Measurements from ENCODE around the gene MIDN.
A peak's percentile ranks its signal among the peaks of the same experiment; 100 is the strongest.
"Not testable (repeated sequence)": the region's sequence is repeated elsewhere in the genome, so short reads cannot be mapped to it uniquely, and the experiment has no call there.

MIDN gene

DNA sequence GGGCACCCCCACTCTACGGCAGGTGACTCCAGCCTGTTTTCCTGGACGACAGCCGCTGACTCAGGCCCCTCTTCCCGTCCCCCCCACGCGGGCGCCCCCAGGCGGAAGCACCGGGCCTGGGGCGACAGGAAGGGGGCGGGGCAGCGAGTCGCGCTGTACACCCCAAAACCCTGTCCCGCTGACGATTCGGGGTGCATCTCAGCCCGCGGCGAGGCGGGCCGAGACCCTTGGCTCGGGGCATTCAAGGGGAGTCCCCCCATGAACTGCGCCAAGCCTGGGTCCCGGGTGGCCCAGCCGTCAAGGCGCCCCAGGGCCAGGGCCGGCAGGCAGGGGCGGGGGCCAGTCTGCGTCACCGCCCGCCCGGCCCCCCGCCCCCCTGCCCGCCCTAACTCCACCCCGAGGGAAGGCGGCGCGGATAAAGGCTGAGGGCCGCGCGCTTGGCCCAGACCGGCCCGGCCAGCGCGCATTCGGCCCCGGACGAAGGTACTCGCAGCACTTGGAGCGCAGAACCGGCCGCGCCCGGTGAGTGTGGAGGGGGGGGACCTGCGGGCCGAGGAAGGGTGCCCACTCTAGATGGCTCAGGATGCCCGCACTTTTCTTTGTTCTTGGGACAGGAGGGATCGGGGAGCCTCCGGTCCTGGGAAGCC, at the start of gene MIDN:
Gene MIDN (plus strand): TSS at position 445 of the 647 bp plus-strand sequence. CDS start 1,714 bp downstream, outside the sequence.
- H3K36me3 Mint-ChIP-seq = peaks cover 15% of the 10 kb centered on the region
- CTCF ChIA-PET = no interaction called here
- peak within 1 kb of the TSS; percentile 82 for H3K27ac Mint-ChIP-seq
- H3K9me3 Mint-ChIP-seq = no peaks in the 10 kb centered on the region
- H3K27me3 Mint-ChIP-seq = no peaks in the 10 kb centered on the region
- peak within 1 kb of the TSS; percentile 77 for H3K4me3 Mint-ChIP-seq
- H3K4me1 Mint-ChIP-seq = peaks cover 15% of the 10 kb centered on the region
- peak; percentile 68 for DNase-seq

DNA sequence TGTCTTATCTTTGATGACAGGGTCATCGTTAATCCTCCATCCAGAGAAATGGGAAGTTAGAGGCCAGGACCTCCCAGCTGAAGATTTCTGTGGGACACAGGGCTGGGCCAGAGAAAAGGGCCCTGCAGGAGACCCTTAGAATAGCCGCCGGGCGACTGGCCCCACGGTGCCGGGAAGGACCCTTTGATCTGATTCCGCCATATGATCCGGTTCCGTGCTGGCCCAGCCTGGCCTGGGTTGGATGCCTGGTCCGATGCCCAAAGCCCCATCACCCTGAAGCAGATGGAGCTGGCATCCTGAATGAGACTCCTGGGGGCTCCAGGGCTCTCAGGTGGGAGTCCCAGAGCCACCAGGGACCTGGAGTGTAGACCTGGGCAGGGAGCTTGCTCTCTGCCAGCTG, 48.9 kb upstream of the MIDN start:
- CTCF ChIA-PET = interaction anchor here (0.8 to 1.2 kb wide), 2 partner anchors 41 to 86 kb away, joined by 3 to 4 read pairs; no protein-coding TSS in a partner anchor
- no peak overlapping the region for H3K27ac Mint-ChIP-seq

DNA sequence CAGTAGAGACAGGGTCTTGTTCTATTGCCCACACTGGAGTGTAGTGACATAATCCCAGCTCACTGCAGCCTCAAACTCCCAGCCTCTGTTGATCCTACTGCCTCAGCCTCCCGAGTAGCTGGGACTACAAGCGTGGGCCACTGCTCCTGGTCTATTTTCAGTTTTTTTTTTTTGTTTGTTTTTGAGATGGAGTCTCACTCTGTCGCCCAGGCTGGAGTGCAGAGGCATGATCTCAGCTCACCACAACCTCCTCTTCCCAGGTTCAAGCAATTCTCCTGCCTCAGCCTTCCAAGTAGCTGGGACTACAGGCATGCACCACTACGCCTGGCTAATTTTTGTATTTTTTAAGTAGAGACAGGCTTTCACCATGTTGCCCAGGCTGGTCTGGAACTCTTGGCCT, 47.8 kb upstream of the MIDN start:
- not testable (repeated sequence) for H3K4me3 Mint-ChIP-seq, H3K27me3 Mint-ChIP-seq, H3K36me3 Mint-ChIP-seq, DNase-seq, H3K9me3 Mint-ChIP-seq, H3K27ac Mint-ChIP-seq
- CTCF ChIA-PET = interaction anchor here (0.7 to 1.2 kb wide), 3 partner anchors 43 to 193 kb away, joined by 3 to 4 read pairs (median 3); no protein-coding TSS in a partner anchor
- H3K4me1 Mint-ChIP-seq = peaks cover 24% of the 10 kb centered on the region

More for the DNA sequence above, 48.9 kb upstream of the MIDN start:
- Mint-ChIP-seq H3K36me3 (no peaks in the 10 kb centered on the region), H3K9me3 (no peaks in the 10 kb centered on the region), H3K27me3 (no peaks in the 10 kb centered on the region), H3K4me1 (peaks cover 18% of the 10 kb centered on the region), H3K4me3 (no peak overlapping the region)
- no peak for DNase-seq

- Mint-ChIP-seq H3K36me3 (peaks cover 18% of the 10 kb centered on the region), H3K9me3 (no peaks in the 10 kb centered on the region), H3K27me3 (no peaks in the 10 kb centered on the region), H3K4me3 (peak within 1 kb of the TSS; percentile 95), H3K27ac (peak within 1 kb of the TSS; percentile 94), H3K4me1 (peaks cover 46% of the 10 kb centered on the region)
- CTCF ChIA-PET = no interaction called here
- peak; percentile 99 for DNase-seq
Observed at GRCh38 chr19:1205114-1206099, 43.0 kb upstream of the MIDN start, which contains the start of gene STK11. Gene STK11 (plus strand): TSS chr19:1205778. CDS start chr19:1206914, 1,136 bp downstream.

DNA sequence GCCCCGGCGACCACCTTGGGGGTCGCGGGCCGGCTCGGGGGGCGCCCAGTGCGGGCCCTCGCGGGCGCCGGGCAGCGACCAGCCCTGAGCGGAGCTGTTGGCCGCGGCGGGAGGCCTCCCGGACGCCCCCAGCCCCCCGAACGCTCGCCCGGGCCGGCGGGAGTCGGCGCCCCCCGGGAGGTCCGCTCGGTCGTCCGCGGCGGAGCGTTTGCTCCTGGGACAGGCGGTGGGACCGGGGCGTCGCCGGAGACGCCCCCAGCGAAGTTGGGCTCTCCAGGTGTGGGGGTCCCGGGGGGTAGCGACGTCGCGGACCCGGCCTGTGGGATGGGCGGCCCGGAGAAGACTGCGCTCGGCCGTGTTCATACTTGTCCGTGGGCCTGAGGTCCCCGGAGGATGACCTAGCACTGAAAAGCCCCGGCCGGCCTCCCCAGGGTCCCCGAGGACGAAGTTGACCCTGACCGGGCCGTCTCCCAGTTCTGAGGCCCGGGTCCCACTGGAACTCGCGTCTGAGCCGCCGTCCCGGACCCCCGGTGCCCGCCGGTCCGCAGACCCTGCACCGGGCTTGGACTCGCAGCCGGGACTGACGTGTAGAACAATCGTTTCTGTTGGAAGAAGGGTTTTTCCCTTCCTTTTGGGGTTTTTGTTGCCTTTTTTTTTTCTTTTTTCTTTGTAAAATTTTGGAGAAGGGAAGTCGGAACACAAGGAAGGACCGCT, 42.1 kb upstream of the MIDN start:
- Mint-ChIP-seq H3K4me3 (peak overlapping the region; percentile 95), H3K27ac (peak overlapping the region; percentile 94), H3K36me3 (peaks cover 20% of the 10 kb centered on the region), H3K9me3 (no peaks in the 10 kb centered on the region), H3K4me1 (peaks cover 49% of the 10 kb centered on the region), H3K27me3 (no peaks in the 10 kb centered on the region)
- DNase-seq = no peak
- CTCF ChIA-PET = no interaction called here

DNA sequence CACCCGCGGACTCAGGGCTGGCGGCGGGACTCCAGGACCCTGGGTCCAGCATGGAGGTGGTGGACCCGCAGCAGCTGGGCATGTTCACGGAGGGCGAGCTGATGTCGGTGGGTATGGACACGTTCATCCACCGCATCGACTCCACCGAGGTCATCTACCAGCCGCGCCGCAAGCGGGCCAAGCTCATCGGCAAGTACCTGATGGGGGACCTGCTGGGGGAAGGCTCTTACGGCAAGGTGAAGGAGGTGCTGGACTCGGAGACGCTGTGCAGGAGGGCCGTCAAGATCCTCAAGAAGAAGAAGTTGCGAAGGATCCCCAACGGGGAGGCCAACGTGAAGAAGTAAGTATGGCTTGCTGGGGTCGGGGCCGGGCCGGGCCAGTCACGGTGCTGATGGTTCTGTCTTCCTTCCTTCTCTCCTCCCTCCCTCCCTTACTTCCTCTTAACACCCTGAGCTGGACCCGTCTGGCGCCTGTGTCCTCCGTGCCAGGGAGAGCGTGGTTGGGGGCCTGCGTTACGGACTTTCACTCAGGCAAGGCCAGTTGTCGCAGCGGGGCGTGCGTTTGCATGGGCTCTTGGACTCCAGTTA, 41.4 kb upstream of the MIDN start:
- DNase-seq = peak; percentile 52
- Mint-ChIP-seq H3K36me3 (peaks cover 24% of the 10 kb centered on the region), H3K4me3 (peak overlapping the region; percentile 95), H3K27me3 (no peaks in the 10 kb centered on the region), H3K4me1 (peaks cover 55% of the 10 kb centered on the region), H3K9me3 (no peaks in the 10 kb centered on the region), H3K27ac (peak overlapping the region; percentile 94)
- CTCF ChIA-PET = no interaction called here

DNA sequence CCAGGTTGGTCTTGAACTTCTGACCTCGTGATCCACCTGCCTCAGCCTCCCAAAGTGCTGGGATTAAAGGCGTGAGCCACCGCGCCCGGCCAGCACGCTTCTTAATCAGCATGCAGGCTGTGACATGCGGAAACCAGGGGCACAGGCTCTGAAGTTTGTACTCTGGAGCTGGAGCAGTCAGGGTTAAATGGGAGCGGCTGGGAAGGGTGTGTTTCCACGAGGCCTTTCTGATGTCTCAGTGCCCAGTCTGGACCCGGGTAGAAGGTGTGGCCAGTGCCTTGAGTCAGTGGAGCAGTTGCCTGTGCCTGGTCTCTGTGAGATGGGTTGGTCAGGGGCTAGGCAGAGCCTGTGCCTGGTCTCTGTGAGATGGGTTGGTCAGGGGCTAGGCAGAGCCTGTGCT, 39.6 kb upstream of the MIDN start:
- Mint-ChIP-seq H3K27ac (peak overlapping the region; percentile 52), H3K4me3 (peak overlapping the region; percentile 31), H3K4me1 (peaks cover 51% of the 10 kb centered on the region), H3K36me3 (peaks cover 31% of the 10 kb centered on the region)
- H3K27me3 Mint-ChIP-seq, CTCF ChIA-PET, H3K9me3 Mint-ChIP-seq, DNase-seq: not testable (repeated sequence)

- no peak for DNase-seq
- Mint-ChIP-seq H3K27ac (no peak overlapping the region), H3K9me3 (no peaks in the 10 kb centered on the region), H3K36me3 (peaks cover 34% of the 10 kb centered on the region), H3K4me3 (no peak overlapping the region), H3K27me3 (no peaks in the 10 kb centered on the region), H3K4me1 (peaks cover 46% of the 10 kb centered on the region)
- CTCF ChIA-PET = interaction anchor here (1.3 kb wide), 1 partner anchor 99 kb away, joined by 3 read pairs; no protein-coding TSS in a partner anchor
Observed at GRCh38 chr19:1210227-1210538, 38.2 kb upstream of the MIDN start.

DNA sequence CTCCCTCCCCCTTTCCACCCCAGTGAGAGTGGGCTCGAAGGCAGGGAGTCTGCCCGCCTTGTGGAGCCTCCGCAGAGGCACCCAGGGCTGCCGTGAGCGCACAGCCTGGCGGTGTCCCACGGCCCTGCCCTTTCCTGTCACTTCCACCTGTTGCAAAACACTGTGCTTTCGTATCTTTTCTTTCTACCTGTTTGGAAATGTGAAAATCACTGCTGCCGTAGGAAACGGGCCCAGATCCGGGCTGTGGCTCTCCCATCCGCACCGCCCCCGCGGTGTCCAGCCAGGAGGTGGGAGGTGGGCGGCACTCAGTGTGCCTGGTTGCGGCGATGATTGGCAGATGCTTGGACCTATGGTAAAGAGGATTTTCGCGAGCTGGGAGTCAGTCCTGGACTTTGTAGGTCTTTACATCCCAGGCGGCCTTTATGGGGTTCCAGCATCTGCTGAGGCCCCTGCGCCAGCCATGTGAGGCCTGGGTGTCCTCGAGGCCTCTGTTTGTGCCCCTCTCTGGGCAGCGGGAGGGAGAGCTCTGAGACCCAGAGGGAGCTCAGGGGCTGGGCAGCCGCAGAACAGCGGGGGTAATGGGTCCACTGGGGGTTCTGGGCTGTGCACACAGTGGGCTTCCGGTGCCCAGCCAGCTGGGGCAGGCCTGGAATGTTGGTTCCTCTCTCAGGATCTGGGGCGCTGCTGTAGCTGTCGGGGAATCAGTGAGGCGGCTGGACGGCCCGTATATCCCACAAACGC, 36.7 kb upstream of the MIDN start:
- Mint-ChIP-seq H3K36me3 (peaks cover 35% of the 10 kb centered on the region), H3K27ac (peak overlapping the region; percentile 78), H3K4me1 (peaks cover 48% of the 10 kb centered on the region), H3K4me3 (no peak overlapping the region), H3K27me3 (no peaks in the 10 kb centered on the region), H3K9me3 (no peaks in the 10 kb centered on the region)
- CTCF ChIA-PET = interaction anchor here (0.6 to 1.1 kb wide), 2 partner anchors 25 to 98 kb away, joined by 3 to 4 read pairs; no protein-coding TSS in a partner anchor
- DNase-seq = no peak

- H3K27me3 Mint-ChIP-seq = no peaks in the 10 kb centered on the region
- peak overlapping the region; percentile 95 for H3K27ac Mint-ChIP-seq
- H3K36me3 Mint-ChIP-seq = peaks cover 24% of the 10 kb centered on the region
- no peaks in the 10 kb centered on the region for H3K9me3 Mint-ChIP-seq
- peak; percentile 72 for DNase-seq
- CTCF ChIA-PET = interaction anchor here (1.0 to 1.3 kb wide), 5 partner anchors 9 to 350 kb away, joined by 3 to 6 read pairs (median 3); no protein-coding TSS in a partner anchor
- H3K4me3 Mint-ChIP-seq = peak overlapping the region; percentile 61
- H3K4me1 Mint-ChIP-seq = peaks cover 43% of the 10 kb centered on the region
Observed at GRCh38 chr19:1213391-1214286, 34.7 kb upstream of the MIDN start.

DNA sequence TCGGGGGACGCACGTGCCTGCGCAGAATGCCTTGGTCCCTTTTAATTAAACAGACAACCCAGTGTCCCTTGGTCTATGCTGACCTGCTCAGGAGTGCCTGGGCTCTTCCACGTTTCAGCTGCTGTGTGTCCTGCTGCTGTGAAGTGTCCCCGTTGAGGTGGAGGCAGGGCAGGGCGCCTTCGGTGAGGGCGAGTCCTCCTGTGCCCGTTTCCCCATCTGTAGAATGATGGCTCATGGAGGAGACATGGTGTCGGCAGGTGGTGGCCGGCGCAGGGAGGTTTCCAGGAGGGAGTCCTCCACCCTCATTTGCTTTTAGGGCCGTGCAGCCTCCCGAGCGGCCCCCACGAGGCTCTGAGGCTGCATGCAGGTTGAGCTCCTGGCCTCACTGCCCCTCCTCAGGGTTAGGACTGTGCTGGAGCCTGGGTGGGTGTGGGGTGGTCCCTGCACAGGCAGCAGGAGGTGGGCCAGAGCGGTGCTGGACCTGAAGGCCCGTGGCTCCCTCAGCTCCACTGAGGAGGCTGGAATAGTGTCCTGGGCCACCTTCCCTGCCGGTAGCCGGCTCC, 34.0 kb upstream of the MIDN start:
- Mint-ChIP-seq H3K9me3 (no peaks in the 10 kb centered on the region), H3K27ac (peak overlapping the region; percentile 95), H3K4me3 (peak overlapping the region; percentile 61), H3K27me3 (no peaks in the 10 kb centered on the region), H3K36me3 (peaks cover 24% of the 10 kb centered on the region), H3K4me1 (peaks cover 39% of the 10 kb centered on the region)
- CTCF ChIA-PET = interaction anchor here (1.0 to 1.3 kb wide), 5 partner anchors 8 to 351 kb away, joined by 3 to 6 read pairs (median 3); no protein-coding TSS in a partner anchor
- DNase-seq = no peak
